HG02623 (cell line): Measurements from ENCODE around the gene NXPE3.
A peak's percentile ranks its signal among the peaks of the same experiment; 100 is the strongest.

Experiments used
- ATAC-seq: cut with Tn5 transposase; IDR thresholded peaks from one replicate; pipeline ENCODE4 v1.9.1; 2021; ENCODE audit warnings: moderate library complexity; ENCODE audit not compliant: unreplicated experiment

The NXPE3 gene

GRCh38 chr3:101802179-101802578 is 23.2 kb downstream of the NXPE3 start:
- no peak for ATAC-seq

- ATAC-seq = peak; percentile 98
These were observed 24.3 kb downstream of the NXPE3 start for GRCh38 chr3:101803173-101803782.

GRCh38 chr3:101803939-101804338 is 24.9 kb downstream of the NXPE3 start:
- no peak for ATAC-seq

GRCh38 chr3:101806491-101806890 is 27.5 kb downstream of the NXPE3 start:
- ATAC-seq = no peak

- ATAC-seq = peak; percentile 65
These were observed 28.9 kb downstream of the NXPE3 start for GRCh38 chr3:101807888-101808287.

GRCh38 chr3:101809178-101810021 is 30.4 kb downstream of the NXPE3 start:
- no peak for ATAC-seq

- ATAC-seq = no peak
These were observed 31.0 kb downstream of the NXPE3 start for GRCh38 chr3:101810022-101810418.

GRCh38 chr3:101811875-101812274 is 32.9 kb downstream of the NXPE3 start:
- no peak for ATAC-seq

GRCh38 chr3:101812895-101813294 is 33.9 kb downstream of the NXPE3 start:
- no peak for ATAC-seq

GRCh38 chr3:101813817-101814440 is 34.9 kb downstream of the NXPE3 start:
- ATAC-seq = no peak

GRCh38 chr3:101814835-101815234 is 35.8 kb downstream of the NXPE3 start:
- no peak for ATAC-seq

- no peak for ATAC-seq
These were observed 37.5 kb downstream of the NXPE3 start for GRCh38 chr3:101816215-101817149.

- no peak for ATAC-seq
These were observed 39.0 kb downstream of the NXPE3 start for GRCh38 chr3:101817992-101818391.

GRCh38 chr3:101819649-101820206 is 40.7 kb downstream of the NXPE3 start:
- ATAC-seq = peak; percentile 46

- ATAC-seq = no peak
These were observed 42.5 kb downstream of the NXPE3 start for GRCh38 chr3:101821503-101821902.

GRCh38 chr3:101823525-101823924 is 44.5 kb downstream of the NXPE3 start:
- ATAC-seq = no peak

- no peak for ATAC-seq
These were observed 45.7 kb downstream of the NXPE3 start for GRCh38 chr3:101824702-101825101.

- ATAC-seq = no peak
These were observed 47.0 kb downstream of the NXPE3 start for GRCh38 chr3:101825904-101826445.

- ATAC-seq = peak; percentile 85
These were observed 48.5 kb downstream of the NXPE3 start for GRCh38 chr3:101827211-101828174.
